K562 (cell line): Measurements from ENCODE around the gene HKDC1. TPM values are rescaled to one million over a fixed set of nuclear protein-coding genes. Genes with fewer than 3 reads are reported as not detected.

Experiments
- CEBPZ ChIP-seq: fragments of 150-350 bp; IDR thresholded peaks from 2 replicates; pipeline ENCODE4 v1.6.1; 2014; ENCODE audit warnings: low read depth, mild to moderate bottlenecking, low read length, borderline replicate concordance
- DIDO1 ChIP-seq: fragments of 450-650 bp; IDR thresholded peaks from 2 replicates; pipeline ENCODE4 v1.6.1; 2016; ENCODE audit warnings: low read depth, missing biosample characterization, missing genetic modification characterization
- DNMT1 ChIP-seq: fragments of 450-650 bp; IDR thresholded peaks from 2 replicates; pipeline ENCODE4 v1.6.1; 2016; ENCODE audit warnings: antibody characterized with exemption, mild to moderate bottlenecking
- E2F3 ChIP-seq: fragments of 250-450 bp; sonication (Bioruptor Pico); IDR thresholded peaks from 2 replicates; pipeline ENCODE4 v1.4.0; 2020; ENCODE audit warnings: mild to moderate bottlenecking
- ERF ChIP-seq: fragments of 450-650 bp; formaldehyde crosslinking; IDR thresholded peaks from 2 replicates; pipeline ENCODE4 v1.4.0; 2020; ENCODE audit warnings: mild to moderate bottlenecking, mixed read lengths
- FOS ChIP-seq: IDR thresholded peaks from 3 replicates; pipeline ENCODE4 v1.6.1; 2011; ENCODE audit not compliant: insufficient read length; ENCODE audit errors: extremely low read depth
- HDAC8 ChIP-seq: fragments of 450-650 bp; IDR thresholded peaks from 2 replicates; pipeline ENCODE4 v1.6.1; 2016; ENCODE audit warnings: mild to moderate bottlenecking, missing genetic modification characterization, moderate library complexity, missing compliant biosample characterization
- HMG20B ChIP-seq: fragments of 250-450 bp; sonication (Bioruptor Pico); IDR thresholded peaks from 2 replicates; pipeline ENCODE4 v1.5.0; 2021; ENCODE audit warnings: mild to moderate bottlenecking
- JUN ChIP-seq, 2 experiments: sonication (generic) in 1 of 2; formaldehyde crosslinking in 1 of 2; IDR thresholded peaks; 2 replicates each; pipeline versions ENCODE4 v1.6.1 to v1.8.0; 2012 to 2022; ENCODE audit warnings: borderline replicate concordance in 2 of 2, mild to moderate bottlenecking in 2 of 2, improper control_type of control experiment in 1 of 2, low read depth in 1 of 2, low read length in 1 of 2, missing genetic modification reagents in 1 of 2
- KDM4B ChIP-seq, 2 experiments: fragments of 450-650 bp in 1 of 2; sonication (generic) in 1 of 2; IDR thresholded peaks; 2 replicates each; pipeline ENCODE4 v1.6.1; 2016 to 2017; ENCODE audit warnings: borderline replicate concordance in 2 of 2, antibody characterized with exemption in 1 of 2, low read depth in 1 of 2, mild to moderate bottlenecking in 1 of 2
- MAFK ChIP-seq: IDR thresholded peaks from 2 replicates; pipeline ENCODE4 v1.6.1; 2011; ENCODE audit warnings: low read length, improper control_type of control experiment
- NRF1 ChIP-seq, 2 experiments: fragments of 450-650 bp; IDR thresholded peaks in 1 of 2; conservative IDR thresholded peaks in 1 of 2; 2 replicates each; pipeline ENCODE4 v1.6.1; 2014; ENCODE audit warnings: mild to moderate bottlenecking in 2 of 2
- OTX1 ChIP-seq: fragments of 450-650 bp; formaldehyde crosslinking; IDR thresholded peaks from 2 replicates; pipeline ENCODE4 v1.4.0; 2022; ENCODE audit warnings: mild to moderate bottlenecking
- PML ChIP-seq: IDR thresholded peaks from 2 replicates; pipeline ENCODE4 v1.6.1; 2012; ENCODE audit warnings: low read length, inconsistent platforms
- RAD21 ChIP-seq, 2 experiments: fragments of 250-450 bp in 1 of 2; fragments of 450-650 bp in 1 of 2; sonication (Bioruptor Pico) in 1 of 2; formaldehyde crosslinking in 1 of 2; IDR thresholded peaks in 1 of 2; conservative IDR thresholded peaks in 1 of 2; 2 replicates each; pipeline versions ENCODE4 v1.4.0 to v1.8.0; 2020 to 2022; ENCODE audit warnings: mild to moderate bottlenecking in 2 of 2, moderate library complexity in 1 of 2
- RHOXF2B ChIP-seq: fragments of 250-450 bp; sonication (Bioruptor Pico); conservative IDR thresholded peaks from 2 replicates; pipeline ENCODE4 v1.5.1; 2021
- SIX5 ChIP-seq, 2 experiments: IDR thresholded peaks; 2 replicates each; pipeline ENCODE4 v1.6.1; 2011; ENCODE audit warnings: low read length in 2 of 2, borderline replicate concordance in 1 of 2, low read depth in 1 of 2, mild to moderate bottlenecking in 1 of 2, moderate library complexity in 1 of 2; ENCODE audit not compliant: insufficient read depth in 1 of 2
- SMARCE1 ChIP-seq: fragments of 450-650 bp; IDR thresholded peaks from 2 replicates; pipeline ENCODE4 v1.7.1; 2016; ENCODE audit warnings: mild to moderate bottlenecking
- STAT5B ChIP-seq: fragments of 250-450 bp; sonication (Bioruptor Pico); IDR thresholded peaks from 2 replicates; pipeline ENCODE4 v1.8.0; 2021; ENCODE audit warnings: mild to moderate bottlenecking, inconsistent platforms
- USF1 ChIP-seq: sonication (generic); formaldehyde crosslinking; IDR thresholded peaks from 2 replicates; pipeline ENCODE4 v1.9.0; 2022; ENCODE audit warnings: mild to moderate bottlenecking, missing genetic modification reagents
- ZNF133 ChIP-seq: fragments of 250-450 bp; sonication (Bioruptor Pico); IDR thresholded peaks from 2 replicates; pipeline ENCODE4 v1.4.0; 2020; ENCODE audit warnings: mild to moderate bottlenecking
- ZNF830 ChIP-seq: fragments of 250-450 bp; sonication (Bioruptor Pico); IDR thresholded peaks from 2 replicates; pipeline ENCODE4 v1.5.0; 2021; ENCODE audit warnings: mild to moderate bottlenecking
- ZZZ3 ChIP-seq: fragments of 450-650 bp; IDR thresholded peaks from 2 replicates; pipeline ENCODE4 v1.6.1; 2016; ENCODE audit warnings: antibody characterized with exemption, mild to moderate bottlenecking, moderate library complexity
- polyA plus RNA-seq, 8 experiments: library from polyadenylated mRNA; depleted of rRNA in 4 of 8; stranded (reverse) in 5 of 8; unstranded in 3 of 8; fragments of >200 nt; fragmentation: Nextera tagmentation in 2 of 8; fragmentation: Illumina TruSeq in 1 of 8; extraction: Ambion mirVana in 2 of 8; extraction: Trizol in 1 of 8; gene quantifications; 2 replicates each; pipeline versions ENCODE4 v1.2.1 to v1.2.3, GENCODE V29; 2011 to 2014; ENCODE audit warnings: inconsistent platforms in 1 of 8, missing spikeins in 1 of 8
- total RNA-seq, 7 experiments: library from RNA; depleted of rRNA in 6 of 7; stranded (reverse); fragments of >200 nt in 6 of 7; fragmentation: Illumina TruSeq in 2 of 7; extraction: Trizol in 2 of 7; gene quantifications; 2 replicates each; pipeline versions ENCODE4 v1.2.1 to v1.2.3, GENCODE V29; 2011 to 2021; ENCODE audit warnings: low replicate concordance in 1 of 7

HKDC1 gene
- total and polyA plus RNA-seq, 9 of the 15 experiments (the other 6 are each of a cell fraction or from before 2014, with no cell fraction given), result 0.04 to 0.22 (median 0.11) TPM; not detected in 5

- peak; percentile 86 for TF ChIP-seq USF1 (CRISPR knock-in tag)
- TF ChIP-seq ZNF830 (CRISPR knock-in tag), result no peak
- TF ChIP-seq SIX5 (IDR thresholded peaks at IDR 0.05; ENCODE audit: borderline replicate concordance in 1 of 2, insufficient read depth in 1 of 2, low read depth in 1 of 2, low read length in 2 of 2), result no peak
- peak; percentile 14 for TF ChIP-seq FOS
- peak; percentile 76; the same call in 1 of the 2 replicates for TF ChIP-seq ERF (CRISPR knock-in tag)
- peak; percentile 36; the same call in 1 of the 2 replicates for TF ChIP-seq ZNF133
- TF ChIP-seq NRF1 (conservative IDR thresholded peaks at IDR 0.05 in 1 of 2, IDR thresholded peaks at IDR 0.05 in 1 of 2), result peak; percentile 27; a peak in 3 of 4 replicates
- TF ChIP-seq HDAC8 (tag), result 0 out of 2 replicates have a peak, but pooled peaks have one; percentile 17
- TF ChIP-seq MAFK, result peak; percentile 77
- TF ChIP-seq OTX1, result no peak
- TF ChIP-seq RHOXF2B (CRISPR knock-in tag), result 0 out of 2 replicates have a peak, but pooled peaks have one; percentile 63
- TF ChIP-seq HMG20B (CRISPR knock-in tag), result no peak
- no peak for TF ChIP-seq ZZZ3
- TF ChIP-seq DNMT1, result peak; percentile 13; the same call in 1 of the 2 replicates
- peak; percentile 93 for TF ChIP-seq JUN (IDR thresholded peaks at IDR 0.05; ENCODE audit: borderline replicate concordance, low read depth, low read length)
- TF ChIP-seq JUN (CRISPR knock-in tag; IDR thresholded peaks at IDR 0.05; ENCODE audit: borderline replicate concordance), result no peak
- no peak for TF ChIP-seq STAT5B
- no peak for TF ChIP-seq DIDO1 (tag)
- peak; percentile 92 for TF ChIP-seq SMARCE1
- TF ChIP-seq RAD21 (CRISPR knock-in tag; conservative IDR thresholded peaks at IDR 0.05 in 1 of 2, IDR thresholded peaks at IDR 0.05 in 1 of 2), result peak; percentile 74 to 85
- TF ChIP-seq PML, result 0 out of 2 replicates have a peak, but pooled peaks have one; percentile 55
- TF ChIP-seq E2F3 (CRISPR knock-in tag), result peak; percentile 68; the same call in 1 of the 2 replicates
- no peak for TF ChIP-seq KDM4B (IDR thresholded peaks at IDR 0.05; ENCODE audit: borderline replicate concordance in 2 of 2, low read depth in 1 of 2)
- TF ChIP-seq CEBPZ, result no peak
These were observed 2.3 kb downstream of the HKDC1 start (continued) for GRCh38 chr10:69222157-69223027.
